ENCODE data around the gene DARS1. TPM values are rescaled to one million over a fixed set of nuclear protein-coding genes. Genes with fewer than 3 reads are reported as not detected.

The DARS1 gene
- total RNA-seq, 1 donor = 65.5 TPM

- Histone ChIP-seq H3K4me1 (ENCODE audit: insufficient read depth, low read length) (peaks cover 77% of the 10 kb centered on the region), H3K27me3 (ENCODE audit: insufficient read depth, low read length) (no peaks in the 10 kb centered on the region), H3K4me3 (ENCODE audit: low read length) (no peak overlapping the region), H3K9me3 (ENCODE audit: low read depth, low read length) (no peaks in the 10 kb centered on the region)
These were observed 20.2 kb upstream of the DARS1 start for GRCh38 chr2:136005462-136006196.

- Histone ChIP-seq H3K9me3 (ENCODE audit: low read depth, low read length) (no peaks in the 10 kb centered on the region), H3K4me1 (ENCODE audit: insufficient read depth, low read length) (peaks cover 80% of the 10 kb centered on the region), H3K27me3 (ENCODE audit: insufficient read depth, low read length) (no peaks in the 10 kb centered on the region), H3K4me3 (ENCODE audit: low read length) (no peak overlapping the region)
These were observed 19.5 kb upstream of the DARS1 start for GRCh38 chr2:136004965-136005364.

- Histone ChIP-seq H3K4me1 (ENCODE audit: insufficient read depth, low read length) (peaks cover 69% of the 10 kb centered on the region), H3K27me3 (ENCODE audit: insufficient read depth, low read length) (no peaks in the 10 kb centered on the region), H3K4me3 (ENCODE audit: low read length) (no peak overlapping the region), H3K9me3 (ENCODE audit: low read depth, low read length) (no peaks in the 10 kb centered on the region)
These were observed 15.7 kb upstream of the DARS1 start for GRCh38 chr2:136001131-136001530.

GRCh38 chr2:136000502-136000901, 15.1 kb upstream of the DARS1 start:
- Histone ChIP-seq H3K4me1 (ENCODE audit: insufficient read depth, low read length) (peaks cover 63% of the 10 kb centered on the region), H3K27me3 (ENCODE audit: insufficient read depth, low read length) (no peaks in the 10 kb centered on the region)

GRCh38 chr2:135999899-136000298, 14.5 kb upstream of the DARS1 start:
- Histone ChIP-seq H3K4me3 (ENCODE audit: low read length) (no peak overlapping the region), H3K27me3 (ENCODE audit: insufficient read depth, low read length) (no peaks in the 10 kb centered on the region), H3K9me3 (ENCODE audit: low read depth, low read length) (no peaks in the 10 kb centered on the region), H3K4me1 (ENCODE audit: insufficient read depth, low read length) (peaks cover 57% of the 10 kb centered on the region)

More at GRCh38 chr2:136000502-136000901, 15.1 kb upstream of the DARS1 start:
- H3K4me3 ChIP-seq (ENCODE audit: low read length) = no peak overlapping the region
- no peaks in the 10 kb centered on the region for H3K9me3 ChIP-seq (ENCODE audit: low read depth, low read length)

GRCh38 chr2:135998879-135999278, 13.5 kb upstream of the DARS1 start:
- peaks cover 50% of the 10 kb centered on the region for H3K4me1 ChIP-seq (ENCODE audit: insufficient read depth, low read length)
- no peaks in the 10 kb centered on the region for H3K9me3 ChIP-seq (ENCODE audit: low read depth, low read length)
- no peak overlapping the region for H3K4me3 ChIP-seq (ENCODE audit: low read length)
- no peaks in the 10 kb centered on the region for H3K27me3 ChIP-seq (ENCODE audit: insufficient read depth, low read length)

GRCh38 chr2:135997380-135997779, 12.0 kb upstream of the DARS1 start:
- no peaks in the 10 kb centered on the region for H3K9me3 ChIP-seq (ENCODE audit: low read depth, low read length)
- H3K27me3 ChIP-seq (ENCODE audit: insufficient read depth, low read length) = no peaks in the 10 kb centered on the region
- no peak overlapping the region for H3K4me3 ChIP-seq (ENCODE audit: low read length)
- H3K4me1 ChIP-seq (ENCODE audit: insufficient read depth, low read length) = peaks cover 46% of the 10 kb centered on the region

- no peaks in the 10 kb centered on the region for H3K27me3 ChIP-seq (ENCODE audit: insufficient read depth, low read length)
- no peak overlapping the region for H3K4me3 ChIP-seq (ENCODE audit: low read length)
- H3K9me3 ChIP-seq (ENCODE audit: low read depth, low read length) = no peaks in the 10 kb centered on the region
These were observed 10.9 kb upstream of the DARS1 start for GRCh38 chr2:135996304-135996703.

GRCh38 chr2:135994281-135994680, 8.9 kb upstream of the DARS1 start:
- Histone ChIP-seq H3K4me3 (ENCODE audit: low read length) (no peak overlapping the region), H3K4me1 (ENCODE audit: insufficient read depth, low read length) (peaks cover 22% of the 10 kb centered on the region), H3K27me3 (ENCODE audit: insufficient read depth, low read length) (no peaks in the 10 kb centered on the region), H3K9me3 (ENCODE audit: low read depth, low read length) (no peaks in the 10 kb centered on the region)

More at GRCh38 chr2:135996304-135996703, 10.9 kb upstream of the DARS1 start:
- peaks cover 41% of the 10 kb centered on the region for H3K4me1 ChIP-seq (ENCODE audit: insufficient read depth, low read length)

GRCh38 chr2:135993421-135993820, 8.0 kb upstream of the DARS1 start:
- H3K9me3 ChIP-seq (ENCODE audit: low read depth, low read length) = no peaks in the 10 kb centered on the region
- H3K4me1 ChIP-seq (ENCODE audit: insufficient read depth, low read length) = peaks cover 14% of the 10 kb centered on the region
- no peak overlapping the region for H3K4me3 ChIP-seq (ENCODE audit: low read length)
- no peaks in the 10 kb centered on the region for H3K27me3 ChIP-seq (ENCODE audit: insufficient read depth, low read length)

- Histone ChIP-seq H3K4me3 (ENCODE audit: low read length) (no peak overlapping the region), H3K4me1 (ENCODE audit: insufficient read depth, low read length) (peaks cover under 1% of the 10 kb centered on the region), H3K27me3 (ENCODE audit: insufficient read depth, low read length) (no peaks in the 10 kb centered on the region), H3K9me3 (ENCODE audit: low read depth, low read length) (no peaks in the 10 kb centered on the region)
These were observed 6.4 kb upstream of the DARS1 start for GRCh38 chr2:135991861-135992260.

GRCh38 chr2:135987441-135987840, 2.0 kb upstream of the DARS1 start:
- no peak overlapping the region for H3K4me3 ChIP-seq (ENCODE audit: low read length)

GRCh38 chr2:135986507-135986906, 1.1 kb upstream of the DARS1 start:
- H3K4me1 ChIP-seq (ENCODE audit: insufficient read depth, low read length) = peaks cover 21% of the 10 kb centered on the region
- no peaks in the 10 kb centered on the region for H3K9me3 ChIP-seq (ENCODE audit: low read depth, low read length)
- H3K27me3 ChIP-seq (ENCODE audit: insufficient read depth, low read length) = no peaks in the 10 kb centered on the region
- no peak overlapping the region for H3K4me3 ChIP-seq (ENCODE audit: low read length)

More at GRCh38 chr2:135987441-135987840, 2.0 kb upstream of the DARS1 start:
- Histone ChIP-seq H3K9me3 (ENCODE audit: low read depth, low read length) (no peaks in the 10 kb centered on the region), H3K4me1 (ENCODE audit: insufficient read depth, low read length) (peaks cover 18% of the 10 kb centered on the region), H3K27me3 (ENCODE audit: insufficient read depth, low read length) (no peaks in the 10 kb centered on the region)

- Histone ChIP-seq H3K4me1 (ENCODE audit: insufficient read depth, low read length) (peaks cover 27% of the 10 kb centered on the region), H3K4me3 (ENCODE audit: low read length) (peak overlapping the region; percentile 97), H3K9me3 (ENCODE audit: low read depth, low read length) (no peaks in the 10 kb centered on the region), H3K27me3 (ENCODE audit: insufficient read depth, low read length) (no peaks in the 10 kb centered on the region)
These were observed 484 bp upstream of the DARS1 start for GRCh38 chr2:135985826-135986393.

- H3K9me3 ChIP-seq (ENCODE audit: low read depth, low read length) = no peaks in the 10 kb centered on the region
- H3K4me1 ChIP-seq (ENCODE audit: insufficient read depth, low read length) = peaks cover 38% of the 10 kb centered on the region
- no peaks in the 10 kb centered on the region for H3K27me3 ChIP-seq (ENCODE audit: insufficient read depth, low read length)
- peak overlapping the region; percentile 97 for H3K4me3 ChIP-seq (ENCODE audit: low read length)
These were observed 1.0 kb downstream of the DARS1 start for GRCh38 chr2:135984199-135985017.
